ENCODE measurements around the gene CBX3. TPM values are rescaled to one million over a fixed set of nuclear protein-coding genes. Genes with fewer than 3 reads are reported as not detected.
"Not testable (repeated sequence)": the region's sequence is repeated elsewhere in the genome, so short reads cannot be mapped to it uniquely, and the experiment has no call there.

Gene CBX3
- total RNA-seq, 4 donors from 2014 or later = 41.6 to 72.3 (median 55.6) TPM

- TF ChIP-seq POLR2A (IDR thresholded peaks at IDR 0.05) (no peak), CTCF (IDR thresholded peaks at IDR 0.05) (no peak)
- WGBS, 2 donors = 51 to 54% methylated on average over 8 of the region's 8 CpGs
- H3K9me3 ChIP-seq = no peaks in the 10 kb centered on the region
- H3K36me3 ChIP-seq = no peaks in the 10 kb centered on the region
- H3K27ac ChIP-seq = no peak overlapping the region
- intact Hi-C loops (cut with DNase I) = no loop called here
- no peaks in the 10 kb centered on the region for H3K27me3 ChIP-seq
- DNase-seq = no peak
- no peak overlapping the region for H3K4me3 ChIP-seq (replicated peaks in 1 of 3)
- H3K4me1 ChIP-seq = peaks cover 4 to 17% of the 10 kb centered on the region in 2 donors
Measured at GRCh38 chr7:26182706-26183105, 18.8 kb upstream of the CBX3 start.

DNA sequence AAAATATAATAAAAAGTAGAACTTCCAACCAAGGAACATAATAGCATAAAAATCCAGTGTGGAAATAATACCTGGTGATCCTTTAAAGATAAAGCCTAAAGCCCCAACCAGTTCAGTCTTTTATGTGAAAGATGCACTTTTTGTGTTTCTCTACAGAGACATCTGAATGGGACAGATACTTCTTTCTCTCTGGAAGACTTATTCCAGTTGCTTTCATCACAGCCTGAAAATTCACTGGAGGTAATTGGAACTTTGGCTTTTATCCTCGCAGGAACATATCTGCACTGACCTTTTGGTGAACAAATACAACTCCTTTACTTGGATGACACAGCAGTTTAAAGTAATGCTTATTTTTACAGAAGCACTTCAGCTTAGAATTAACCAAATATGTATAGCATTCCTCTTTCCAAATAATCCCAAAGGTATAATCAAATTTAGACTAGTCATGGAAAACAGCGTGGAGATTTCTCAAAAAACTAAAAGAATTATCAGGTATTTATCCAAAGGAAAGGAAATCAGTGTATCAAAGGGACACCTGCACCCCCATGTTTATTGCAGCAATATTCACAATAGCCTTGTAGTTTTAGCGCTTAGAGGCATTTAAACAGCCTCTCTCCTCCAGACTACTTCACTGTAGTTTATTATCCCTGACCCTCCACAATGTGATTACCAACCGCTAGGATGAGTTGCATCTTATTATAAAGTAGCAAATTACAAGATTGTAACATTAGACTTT is 17.8 kb upstream of the CBX3 start:
- intact Hi-C loops (cut with DNase I) = no loop called here
- WGBS, 2 donors = 70 to 79% methylated on average over 4 of the region's 4 CpGs
- Histone ChIP-seq H3K9me3 (no peaks in the 10 kb centered on the region), H3K4me3 (replicated peaks in 1 of 3) (no peak overlapping the region), H3K27me3 (no peaks in the 10 kb centered on the region), H3K4me1 (peaks cover 4 to 17% of the 10 kb centered on the region in 2 donors), H3K36me3 (peaks cover 4 to 7% of the 10 kb centered on the region in 2 donors), H3K27ac (no peak overlapping the region)
- no peak for TF ChIP-seq POLR2A (IDR thresholded peaks at IDR 0.05)
- TF ChIP-seq CTCF (IDR thresholded peaks at IDR 0.05) = no peak
- DNase-seq = no peak

DNA sequence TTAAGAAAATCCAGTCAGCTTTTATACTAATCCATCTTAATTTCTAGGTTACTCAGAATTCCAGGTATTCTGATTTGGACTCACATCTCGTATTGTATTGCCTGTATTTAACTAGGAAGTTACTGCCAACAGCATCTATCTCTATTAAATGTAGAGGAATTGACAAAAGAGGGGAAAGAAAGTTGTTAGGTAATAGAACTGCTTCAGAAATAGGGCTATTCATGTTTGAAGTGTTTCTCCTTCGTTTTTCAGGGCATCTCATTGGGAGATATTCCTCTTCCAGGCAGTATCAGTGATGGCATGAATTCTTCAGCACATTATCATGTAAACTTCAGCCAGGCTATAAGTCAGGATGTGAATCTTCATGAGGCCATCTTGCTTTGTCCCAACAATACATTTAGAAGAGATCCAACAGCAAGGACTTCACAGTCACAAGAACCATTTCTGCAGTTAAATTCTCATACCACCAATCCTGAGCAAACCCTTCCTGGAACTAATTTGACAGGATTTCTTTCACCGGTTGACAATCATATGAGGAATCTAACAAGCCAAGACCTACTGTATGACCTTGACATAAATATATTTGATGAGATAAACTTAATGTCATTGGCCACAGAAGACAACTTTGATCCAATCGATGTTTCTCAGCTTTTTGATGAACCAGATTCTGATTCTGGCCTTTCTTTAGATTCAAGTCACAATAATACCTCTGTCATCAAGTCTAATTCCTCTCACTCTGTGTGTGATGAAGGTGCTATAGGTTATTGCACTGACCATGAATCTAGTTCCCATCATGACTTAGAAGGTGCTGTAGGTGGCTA is 17.1 kb upstream of the CBX3 start:
- Histone ChIP-seq H3K36me3 (peaks cover 12 to 15% of the 10 kb centered on the region in 2 donors), H3K4me1 (peaks cover 4 to 17% of the 10 kb centered on the region in 2 donors)
- intact Hi-C loops (cut with DNase I); H3K27me3 ChIP-seq; DNase-seq; H3K27ac ChIP-seq; H3K4me3 ChIP-seq (replicated peaks in 1 of 3); H3K9me3 ChIP-seq: not testable (repeated sequence)
- 79 to 89% methylated on average over 4 of the region's 4 CpGs for WGBS, 2 donors

- no peak for DNase-seq
- no peak overlapping the region for H3K27ac ChIP-seq
- 92 to 98% methylated on average over 10 of the region's 10 CpGs for WGBS, 2 donors
- no peaks in the 10 kb centered on the region for H3K27me3 ChIP-seq
- H3K4me3 ChIP-seq (replicated peaks in 1 of 3) = no peak overlapping the region
- peaks cover 16 to 23% of the 10 kb centered on the region in 2 donors for H3K36me3 ChIP-seq
- intact Hi-C loops (cut with DNase I) = no loop called here
- H3K9me3 ChIP-seq = no peaks in the 10 kb centered on the region
- TF ChIP-seq CTCF (IDR thresholded peaks at IDR 0.05) (no peak), POLR2A (IDR thresholded peaks at IDR 0.05) (no peak)
- peaks cover 4 to 17% of the 10 kb centered on the region in 2 donors for H3K4me1 ChIP-seq
Measured at GRCh38 chr7:26185131-26185843, 16.3 kb upstream of the CBX3 start.

- DNase-seq = no peak
- H3K27me3 ChIP-seq = no peaks in the 10 kb centered on the region
- intact Hi-C loops (cut with DNase I) = no loop called here
- H3K27ac ChIP-seq = no peak overlapping the region
- H3K36me3 ChIP-seq = peaks cover 21 to 28% of the 10 kb centered on the region in 2 donors
- H3K4me1 ChIP-seq = peaks cover 4 to 17% of the 10 kb centered on the region in 2 donors
- TF ChIP-seq POLR2A (IDR thresholded peaks at IDR 0.05) (no peak), CTCF (IDR thresholded peaks at IDR 0.05) (no peak)
- H3K9me3 ChIP-seq = no peaks in the 10 kb centered on the region
- H3K4me3 ChIP-seq (replicated peaks in 1 of 3) = no peak overlapping the region
- 83 to 86% methylated on average over 1 of the region's 1 CpG for WGBS, 2 donors
Measured at GRCh38 chr7:26185844-26186180, 15.7 kb upstream of the CBX3 start.

All from thyroid gland (tissue), 4 donors.